Omental fat pad (tissue), 4 donors: ENCODE results near the gene WDR43. TPM values are rescaled to one million over a fixed set of nuclear protein-coding genes. Genes with fewer than 3 reads are reported as not detected.

Source experiments
- ATAC-seq: fragments of 150-250 bp; one replicate; pipeline ENCODE4 v1.9.1; 2016; ENCODE audit warnings: mild to moderate bottlenecking, moderate library complexity; ENCODE audit not compliant: low FRiP score
- DNase-seq: peaks from one replicate; pipeline ENCODE4 v3.0.0-alpha.2; 2019; ENCODE audit warnings: low spot score
- total RNA-seq, 4 donors: library from RNA; depleted of rRNA; stranded (reverse); fragments of >200 nt; gene quantifications; one replicate each; pipeline ENCODE4 v1.1.0, GENCODE V29; 2016
- TF ChIP-seq, protein P1 (sequence below), 3 donors: fragments of 450-650 bp; IDR thresholded peaks; one replicate each; pipeline ENCODE4 v1.5.1; 2016 to 2017; ENCODE audit warnings: antibody characterized with exemption in 3 of 3, mild to moderate bottlenecking in 3 of 3, moderate library complexity in 2 of 3

WDR43 gene
- total RNA-seq, 4 donors from 2014 or later, result 41.6 to 156 (median 68.3) TPM

DNA sequence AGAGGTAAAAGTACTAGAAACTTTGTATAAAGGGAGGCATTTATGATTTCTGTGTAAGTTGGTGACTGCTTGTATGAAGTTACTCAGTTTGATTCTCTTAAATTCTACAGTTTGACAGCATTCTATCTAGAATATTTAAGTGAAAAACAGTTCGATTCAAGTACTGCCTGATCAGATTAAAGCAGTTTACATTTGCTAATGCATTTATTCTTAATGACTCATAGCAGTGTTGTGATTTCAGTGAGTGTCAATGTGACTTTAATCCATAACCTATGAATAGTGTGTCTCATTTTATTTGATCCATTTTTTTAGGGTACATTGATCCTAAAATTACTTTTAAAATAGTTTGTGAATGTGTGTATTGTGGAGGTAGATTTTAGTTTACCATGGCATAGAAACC is 35.7 kb downstream of the WDR43 start:
- TF ChIP-seq, protein P1, sequence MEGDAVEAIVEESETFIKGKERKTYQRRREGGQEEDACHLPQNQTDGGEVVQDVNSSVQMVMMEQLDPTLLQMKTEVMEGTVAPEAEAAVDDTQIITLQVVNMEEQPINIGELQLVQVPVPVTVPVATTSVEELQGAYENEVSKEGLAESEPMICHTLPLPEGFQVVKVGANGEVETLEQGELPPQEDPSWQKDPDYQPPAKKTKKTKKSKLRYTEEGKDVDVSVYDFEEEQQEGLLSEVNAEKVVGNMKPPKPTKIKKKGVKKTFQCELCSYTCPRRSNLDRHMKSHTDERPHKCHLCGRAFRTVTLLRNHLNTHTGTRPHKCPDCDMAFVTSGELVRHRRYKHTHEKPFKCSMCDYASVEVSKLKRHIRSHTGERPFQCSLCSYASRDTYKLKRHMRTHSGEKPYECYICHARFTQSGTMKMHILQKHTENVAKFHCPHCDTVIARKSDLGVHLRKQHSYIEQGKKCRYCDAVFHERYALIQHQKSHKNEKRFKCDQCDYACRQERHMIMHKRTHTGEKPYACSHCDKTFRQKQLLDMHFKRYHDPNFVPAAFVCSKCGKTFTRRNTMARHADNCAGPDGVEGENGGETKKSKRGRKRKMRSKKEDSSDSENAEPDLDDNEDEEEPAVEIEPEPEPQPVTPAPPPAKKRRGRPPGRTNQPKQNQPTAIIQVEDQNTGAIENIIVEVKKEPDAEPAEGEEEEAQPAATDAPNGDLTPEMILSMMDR (IDR thresholded peaks at IDR 0.05), result no peak
- ATAC-seq, result no peak
- no peak for DNase-seq

DNA sequence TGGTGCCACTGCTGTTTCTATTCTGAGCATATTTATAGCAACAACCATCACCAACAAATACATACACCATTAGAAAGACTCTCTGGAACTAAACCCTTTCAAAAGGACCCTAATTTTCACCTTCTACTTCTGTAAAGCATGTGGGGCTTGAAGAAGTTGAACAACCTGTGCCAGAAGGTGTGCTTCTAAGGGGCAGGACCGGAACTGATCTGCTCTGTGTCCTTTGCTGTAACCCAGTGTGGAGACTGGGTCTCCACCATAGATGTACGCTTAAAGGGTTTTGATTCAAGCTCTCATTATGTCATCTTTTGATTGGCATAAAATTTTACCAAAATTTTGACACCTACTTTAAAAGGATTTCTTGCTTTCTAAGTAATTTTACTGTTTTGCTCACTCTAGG is 40.3 kb downstream of the WDR43 start:
- TF ChIP-seq, protein P1 (IDR thresholded peaks at IDR 0.05), result no peak
- DNase-seq (no peak), ATAC-seq (no peak)

DNA sequence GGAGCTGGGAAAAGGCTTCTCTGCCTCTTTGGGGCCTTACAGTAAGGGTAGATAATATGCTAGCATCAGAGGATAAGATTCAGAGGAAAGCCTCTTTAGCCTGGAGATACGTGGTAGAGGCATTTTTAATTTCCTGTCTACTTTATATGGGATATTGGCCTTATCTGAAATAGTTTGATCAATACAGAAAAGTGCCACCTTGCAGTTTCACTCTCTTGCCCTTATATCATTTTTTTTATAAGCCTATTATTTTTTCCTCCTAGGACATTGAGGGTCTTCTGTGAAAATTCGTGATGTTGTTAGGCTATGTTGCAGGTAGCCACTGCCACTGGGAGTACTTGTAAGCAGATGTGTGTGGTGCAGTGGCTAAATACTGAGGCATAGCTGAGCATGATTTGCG is 46.5 kb downstream of the WDR43 start:
- no peak for ATAC-seq
- DNase-seq, result no peak
- TF ChIP-seq, protein P1 (IDR thresholded peaks at IDR 0.05), result no peak

DNA sequence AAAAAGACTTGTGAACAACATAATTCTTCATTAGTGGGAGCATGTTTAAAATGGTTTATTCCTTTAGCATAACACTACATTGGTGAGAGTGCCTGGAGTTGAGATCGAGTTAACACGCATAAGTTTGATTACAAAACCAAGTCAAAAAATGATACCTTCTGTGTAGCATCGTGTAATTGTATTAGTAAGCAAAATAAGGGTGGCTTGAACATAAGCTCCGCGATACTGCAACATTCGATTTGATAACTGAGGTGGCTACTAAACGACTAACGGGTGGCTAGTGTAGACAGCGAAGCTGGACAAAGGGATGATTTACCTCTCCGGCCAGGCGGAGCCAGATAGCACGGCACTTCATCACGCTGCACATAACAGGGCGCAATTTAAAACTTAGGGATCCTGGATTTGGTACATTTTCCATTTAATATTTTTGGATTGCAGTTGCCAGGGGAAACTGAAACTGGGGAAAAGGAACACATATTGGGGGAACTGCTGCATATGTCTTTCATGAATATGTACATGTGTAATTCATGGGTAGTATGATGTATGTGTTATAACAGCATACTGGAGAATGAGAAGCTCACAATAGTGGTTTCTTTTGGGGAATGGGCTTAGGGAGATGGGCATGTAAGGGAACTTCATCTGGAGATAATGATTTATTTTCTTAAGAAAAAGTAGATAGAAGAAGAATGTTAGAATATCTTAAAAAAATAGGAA is 50.2 kb downstream of the WDR43 start:
- TF ChIP-seq, protein P1 (IDR thresholded peaks at IDR 0.05), result no peak
- ATAC-seq (no peak), DNase-seq (no peak)

DNA sequence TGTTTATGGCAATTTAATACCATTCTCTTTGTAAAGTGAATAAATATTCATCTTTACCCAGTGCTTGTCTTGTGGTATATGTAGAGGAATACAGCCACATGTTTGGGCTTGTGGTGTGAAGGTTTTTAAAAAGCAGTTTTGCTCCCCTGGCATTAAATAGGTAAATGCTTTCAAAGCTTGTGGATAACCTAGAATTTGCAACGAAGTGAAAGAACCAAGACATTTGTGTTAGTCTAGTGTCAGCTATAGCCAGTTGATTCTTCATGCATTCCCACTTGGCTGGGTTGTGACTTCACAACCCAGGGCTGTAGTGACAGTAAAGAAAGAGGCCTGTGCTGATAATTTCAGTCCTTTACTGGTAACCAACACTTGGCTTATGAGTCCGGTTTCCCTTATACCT is 53.7 kb downstream of the WDR43 start:
- TF ChIP-seq, protein P1 (IDR thresholded peaks at IDR 0.05), result no peak
- no peak for ATAC-seq
- DNase-seq, result no peak

DNA sequence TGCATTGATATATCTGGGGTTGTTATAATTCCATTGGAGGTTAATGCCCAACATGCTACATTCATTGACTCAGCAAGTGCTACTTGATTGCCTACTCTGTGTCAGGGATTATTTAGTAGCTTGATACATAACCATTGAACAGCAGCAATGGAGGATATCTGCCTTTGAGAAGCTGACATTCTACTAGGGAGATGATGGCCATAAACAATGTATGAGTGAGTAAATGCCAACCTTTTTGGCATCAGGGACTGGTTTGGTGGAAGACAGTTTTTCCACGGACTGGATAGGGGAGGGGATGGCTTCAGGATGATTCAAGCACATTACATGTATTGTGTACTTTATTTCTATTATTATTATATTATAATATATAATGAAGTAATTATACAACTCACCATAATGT is 54.7 kb downstream of the WDR43 start:
- no peak for ATAC-seq
- no peak for DNase-seq
- TF ChIP-seq, protein P1 (IDR thresholded peaks at IDR 0.05), result no peak

DNA sequence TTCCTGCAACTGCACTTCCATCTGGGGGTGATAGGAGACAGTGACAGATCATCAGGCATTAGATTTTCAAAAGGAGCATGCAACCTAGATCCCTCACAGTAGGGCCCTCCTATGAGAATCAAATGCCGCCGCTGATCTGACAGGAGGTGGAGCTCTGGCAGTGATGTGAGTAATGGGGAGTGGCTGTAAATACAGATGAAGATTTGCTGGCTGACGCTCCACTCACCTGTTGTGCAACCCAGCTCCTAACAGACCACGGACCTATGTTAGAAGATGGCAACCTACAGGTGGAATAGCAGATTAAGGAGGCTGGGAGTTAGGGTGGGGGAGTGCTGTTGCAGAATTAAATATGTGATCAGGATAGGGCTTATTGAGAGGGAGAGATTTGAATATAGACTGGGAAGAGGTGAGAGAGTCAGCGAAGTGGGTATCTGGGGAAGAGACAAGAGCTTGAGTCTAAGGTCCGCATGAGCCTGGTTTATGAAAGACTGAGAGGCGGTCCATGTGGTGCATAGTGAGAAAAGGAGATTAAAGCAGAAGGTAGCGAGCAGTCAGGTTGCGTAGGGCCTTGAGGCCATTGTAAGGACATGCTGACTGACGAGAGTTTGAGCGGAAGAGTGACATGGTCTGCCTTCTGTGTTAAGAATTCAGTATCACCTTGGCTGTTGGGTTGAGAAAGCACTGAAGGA is 55.3 kb downstream of the WDR43 start:
- TF ChIP-seq, protein P1 (IDR thresholded peaks at IDR 0.05), result no peak
- DNase-seq (no peak), ATAC-seq (no peak)
